Smooth muscle cell (in vitro differentiated cells): ENCODE results near the gene CHRNA4. TPM values are rescaled to one million over a fixed set of nuclear protein-coding genes. Genes with fewer than 3 reads are reported as not detected.

Experiments used
- DNase-seq: peaks from one replicate; lab custom pipeline; 2025; ENCODE audit not compliant: unreplicated experiment; lab: John Stamatoyannopoulos, UW
- H2AFZ ChIP-seq: fragments of 200-600 bp; sonication (generic); 2 replicates; pipeline ENCODE4 v1.6.0; 2016; ENCODE audit warnings: antibody characterized with exemption, low read depth, mild to moderate bottlenecking
- H3F3A ChIP-seq: fragments of 200-600 bp; sonication (generic); 2 replicates; pipeline ENCODE4 v1.6.0; 2017; ENCODE audit warnings: antibody characterized with exemption, low read depth
- H3K27ac ChIP-seq: fragments of 200-600 bp; sonication (generic); 2 replicates; pipeline ENCODE4 v1.5.1; 2016; ENCODE audit warnings: low read depth, mild to moderate bottlenecking
- H3K27me3 ChIP-seq: fragments of 200-600 bp; sonication (generic); 2 replicates; pipeline ENCODE4 v1.6.1; 2016; ENCODE audit warnings: low read depth, mild to moderate bottlenecking
- H3K36me3 ChIP-seq: fragments of 200-600 bp; sonication (generic); 2 replicates; pipeline ENCODE4 v1.5.1; 2016; ENCODE audit warnings: low read depth
- H3K4me1 ChIP-seq: fragments of 200-600 bp; sonication (generic); 2 replicates; pipeline ENCODE4 v1.5.1; 2016; ENCODE audit warnings: low read depth
- H3K4me2 ChIP-seq: fragments of 200-600 bp; sonication (generic); 2 replicates; pipeline ENCODE4 v1.6.0; 2016; ENCODE audit warnings: mild to moderate bottlenecking
- H3K4me3 ChIP-seq: fragments of 200-600 bp; sonication (generic); 2 replicates; pipeline ENCODE4 v1.5.1; 2016; ENCODE audit warnings: mild to moderate bottlenecking
- H3K79me2 ChIP-seq: fragments of 200-600 bp; sonication (generic); 2 replicates; pipeline ENCODE4 v1.6.0; 2016; ENCODE audit warnings: low read depth, mild to moderate bottlenecking
- H3K9ac ChIP-seq: fragments of 200-600 bp; sonication (generic); 2 replicates; pipeline ENCODE4 v1.6.0; 2016; ENCODE audit warnings: low read depth
- H3K9me3 ChIP-seq: fragments of 200-600 bp; sonication (generic); replicated peaks from 2 replicates; pipeline ENCODE4 v1.5.1; 2016; ENCODE audit warnings: low read depth
- H4K20me1 ChIP-seq: fragments of 200-600 bp; sonication (generic); 2 replicates; pipeline ENCODE4 v1.6.0; 2016; ENCODE audit warnings: low read depth
- CTCF ChIP-seq: fragments of 200-600 bp; sonication (generic); IDR thresholded peaks from 2 replicates; pipeline ENCODE4 v1.5.1; 2017; ENCODE audit warnings: borderline replicate concordance, mild to moderate bottlenecking, antibody characterized with exemption; ENCODE audit not compliant: insufficient read depth, poor library complexity, severe bottlenecking
- WGBS: methylation state at CpG from one replicate; pipeline ENCODE4 v1.1.7; 2016; ENCODE audit warnings: low lambda C conversion rate; 5-methylcytosine and 5-hydroxymethylcytosine counted together
- polyA plus RNA-seq: library from polyadenylated mRNA; unstranded; fragments of >200 nt; fragmentation: Nextera tagmentation; extraction: Ambion mirVana; gene quantifications from 2 replicates; pipeline ENCODE4 v1.2.1, GENCODE V29; 2016
- total RNA-seq: library from RNA; depleted of rRNA; stranded (reverse); fragments of >200 nt; gene quantifications from 2 replicates; pipeline ENCODE4 v1.2.3, GENCODE V29; 2014

The CHRNA4 gene
- total and polyA plus RNA-seq, 2 experiments from 2014 or later, result 0.03 TPM; not detected in 1

- H3K9ac ChIP-seq, result no peak overlapping the region
- H2AFZ ChIP-seq, result no peak overlapping the region
- no peaks in the 10 kb centered on the region for H3K27me3 ChIP-seq
- no peaks in the 10 kb centered on the region for H3K9me3 ChIP-seq
- no peaks in the 10 kb centered on the region for H4K20me1 ChIP-seq
- TF ChIP-seq CTCF, result no peak
- H3K79me2 ChIP-seq, result no peaks in the 10 kb centered on the region
- no peak overlapping the region for H3K4me3 ChIP-seq
- no peak overlapping the region for H3K4me2 ChIP-seq
- H3K36me3 ChIP-seq, result no peaks in the 10 kb centered on the region
- 91% methylated on average over 18 of the region's 18 CpGs for WGBS
- no peaks in the 10 kb centered on the region for H3K4me1 ChIP-seq
- no peak for DNase-seq
- H3F3A ChIP-seq, result no peaks in the 10 kb centered on the region
- no peak overlapping the region for H3K27ac ChIP-seq
Measured at GRCh38 chr20:63384336-63384735, 23.2 kb upstream of the CHRNA4 start.

GRCh38 chr20:63383556-63383955 lies 22.4 kb upstream of the CHRNA4 start:
- Histone ChIP-seq H3K36me3 (no peaks in the 10 kb centered on the region), H3K4me2 (no peak overlapping the region), H3K27me3 (no peaks in the 10 kb centered on the region), H3K4me3 (no peak overlapping the region), H3K9ac (no peak overlapping the region), H3K27ac (no peak overlapping the region), H2AFZ (no peak overlapping the region), H3K79me2 (no peaks in the 10 kb centered on the region), H3K4me1 (no peaks in the 10 kb centered on the region), H3F3A (no peaks in the 10 kb centered on the region), H4K20me1 (no peaks in the 10 kb centered on the region), H3K9me3 (no peaks in the 10 kb centered on the region)
- no peak for TF ChIP-seq CTCF
- WGBS, result 72% methylated on average over 11 of the region's 11 CpGs
- DNase-seq, result no peak

- Histone ChIP-seq H3K79me2 (no peaks in the 10 kb centered on the region), H2AFZ (no peak overlapping the region), H3K4me2 (no peak overlapping the region), H3K27ac (no peak overlapping the region), H3K27me3 (no peaks in the 10 kb centered on the region), H3K9ac (no peak overlapping the region), H3F3A (no peaks in the 10 kb centered on the region), H3K36me3 (no peaks in the 10 kb centered on the region), H3K4me1 (peaks cover 7% of the 10 kb centered on the region), H4K20me1 (no peaks in the 10 kb centered on the region), H3K9me3 (no peaks in the 10 kb centered on the region), H3K4me3 (no peak overlapping the region)
- no peak for TF ChIP-seq CTCF
- WGBS, result 83% methylated on average over 17 of the region's 17 CpGs
- DNase-seq, result no peak
Measured at GRCh38 chr20:63382551-63383300, 21.6 kb upstream of the CHRNA4 start.
